ENCODE data around the gene CYP39A1. TPM values are rescaled to one million over a fixed set of nuclear protein-coding genes. Genes with fewer than 3 reads are reported as not detected.

CYP39A1 gene
- total RNA-seq, 1 experiment from 2014 or later: 4.5 TPM

- no peak for DNase-seq (ENCODE audit: low read depth)
These were observed 141.3 kb downstream of the CYP39A1 start for GRCh38 chr6:46511320-46511719.

GRCh38 chr6:46510651-46511050, 142.0 kb downstream of the CYP39A1 start:
- DNase-seq (ENCODE audit: low read depth): peak; percentile 60

DNA sequence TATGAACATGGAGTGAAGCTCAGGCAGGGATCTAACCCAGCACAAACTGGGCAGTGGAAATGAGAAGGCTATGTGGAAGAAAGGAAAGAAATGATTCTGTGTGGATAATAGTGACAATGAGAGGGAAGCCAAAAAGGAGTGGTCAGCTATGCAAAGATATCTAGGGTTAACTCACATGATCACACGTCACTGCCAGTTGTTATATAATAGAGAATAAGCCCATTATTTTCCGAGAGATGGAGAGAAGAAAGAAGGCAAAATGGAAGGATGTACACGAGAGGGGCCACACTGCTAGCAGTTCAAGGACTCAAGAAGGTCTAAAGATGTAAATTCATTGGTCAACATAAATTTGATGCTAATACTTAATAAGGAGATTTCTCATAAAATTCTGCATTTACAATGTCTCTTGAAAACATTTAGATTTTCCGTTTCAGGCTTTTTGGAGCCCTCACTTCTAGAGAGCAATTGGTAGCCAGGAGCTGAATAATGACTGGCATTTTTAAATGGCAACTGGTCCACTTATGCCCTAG, 142.6 kb downstream of the CYP39A1 start:
- no peak for DNase-seq (ENCODE audit: low read depth)

DNA sequence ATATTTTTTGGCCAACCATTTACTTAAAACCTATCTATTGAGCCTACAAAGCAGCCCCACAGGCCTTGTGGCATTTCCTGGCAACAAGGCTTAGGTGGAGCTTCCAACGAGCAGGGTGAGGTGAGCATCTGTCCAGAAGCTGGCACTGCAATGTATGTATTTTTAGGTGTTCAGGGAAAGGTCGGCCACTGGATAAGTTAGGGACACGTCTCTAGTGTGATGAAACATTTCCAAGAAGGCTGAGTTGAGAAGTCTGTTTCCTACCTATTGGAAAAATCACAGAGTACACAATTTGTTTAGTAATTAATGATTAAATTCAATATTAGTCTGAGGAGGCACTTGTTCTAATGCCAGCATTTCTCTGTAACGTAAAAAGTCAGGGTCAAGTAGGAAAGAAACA, 143.6 kb downstream of the CYP39A1 start:
- DNase-seq (ENCODE audit: low read depth): no peak

DNA sequence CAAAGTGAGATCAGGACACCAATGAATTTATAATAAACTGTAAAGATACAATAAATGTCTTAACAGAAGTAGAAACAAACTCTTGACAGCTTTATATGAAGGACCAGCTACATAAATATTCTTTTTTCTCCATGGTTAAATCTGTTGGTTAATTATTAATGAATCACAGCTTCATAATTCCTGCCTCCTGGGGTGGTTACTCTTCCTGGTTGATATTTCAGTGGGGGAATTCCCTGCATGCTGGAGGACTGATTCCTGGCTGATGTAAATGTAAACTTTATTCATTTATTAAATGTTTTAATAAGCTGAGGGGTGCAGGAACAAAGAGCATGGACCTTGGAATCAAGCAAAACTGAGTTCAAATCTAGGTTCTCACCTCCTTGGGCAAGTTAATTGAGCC, 145.2 kb downstream of the CYP39A1 start:
- DNase-seq (ENCODE audit: low read depth): no peak

DNA sequence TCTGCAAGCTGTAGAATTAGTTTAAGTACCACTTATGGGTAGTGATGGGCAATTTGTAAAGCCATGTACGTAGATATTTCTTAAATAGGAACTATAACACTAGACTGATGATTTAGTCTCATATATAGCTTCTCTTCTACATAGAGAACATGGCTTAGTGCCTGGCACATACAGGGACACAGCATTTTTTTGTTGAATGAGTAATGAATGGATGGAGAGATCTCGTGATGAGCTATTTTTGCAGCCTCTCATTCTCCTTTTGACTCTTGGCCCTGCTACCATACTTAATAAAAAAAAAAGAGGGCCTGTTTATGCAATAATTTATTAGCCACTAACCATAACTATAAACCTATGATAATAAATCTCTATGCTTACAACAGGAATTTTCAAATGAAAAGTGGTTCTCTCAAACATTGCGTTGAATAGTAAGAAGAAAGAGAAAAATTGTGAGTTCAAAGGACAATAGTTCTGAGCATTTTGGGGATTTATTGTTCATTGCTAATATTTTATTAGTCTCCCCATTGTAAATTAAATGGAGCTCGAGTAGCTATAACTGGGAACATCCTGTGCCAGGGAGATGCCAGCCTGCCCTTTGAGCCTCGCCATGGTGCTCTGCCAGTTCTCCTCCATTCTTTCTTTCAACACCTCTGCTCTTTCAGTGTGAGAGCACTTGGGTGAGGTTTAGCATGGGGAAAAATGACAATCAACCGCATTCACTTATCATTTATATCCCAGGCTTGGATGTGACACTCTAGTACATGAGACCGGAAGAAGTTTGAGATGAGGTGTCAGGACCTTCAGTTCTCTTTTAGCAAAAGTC, 146.7 kb downstream of the CYP39A1 start:
- no peak for DNase-seq (ENCODE audit: low read depth)

DNA sequence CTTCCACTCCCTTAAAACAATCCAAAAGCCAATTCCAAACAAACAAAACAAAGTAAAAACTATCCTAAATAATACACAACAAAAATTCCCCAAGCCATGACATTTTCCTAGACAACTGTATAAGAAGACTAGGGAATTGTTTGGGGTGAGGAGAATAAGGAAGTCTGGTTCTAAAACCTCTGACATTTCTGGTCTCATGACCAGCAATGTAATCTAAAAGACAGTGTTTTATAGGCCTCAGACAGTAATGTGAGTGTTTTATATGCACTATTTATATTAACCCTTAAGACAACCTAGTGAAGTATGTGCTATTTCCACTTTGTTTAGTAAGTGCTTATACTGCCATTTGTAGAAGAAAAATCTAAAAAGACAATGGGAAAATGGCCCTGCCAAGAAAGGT, 148.4 kb downstream of the CYP39A1 start:
- no peak for DNase-seq (ENCODE audit: low read depth)

DNA sequence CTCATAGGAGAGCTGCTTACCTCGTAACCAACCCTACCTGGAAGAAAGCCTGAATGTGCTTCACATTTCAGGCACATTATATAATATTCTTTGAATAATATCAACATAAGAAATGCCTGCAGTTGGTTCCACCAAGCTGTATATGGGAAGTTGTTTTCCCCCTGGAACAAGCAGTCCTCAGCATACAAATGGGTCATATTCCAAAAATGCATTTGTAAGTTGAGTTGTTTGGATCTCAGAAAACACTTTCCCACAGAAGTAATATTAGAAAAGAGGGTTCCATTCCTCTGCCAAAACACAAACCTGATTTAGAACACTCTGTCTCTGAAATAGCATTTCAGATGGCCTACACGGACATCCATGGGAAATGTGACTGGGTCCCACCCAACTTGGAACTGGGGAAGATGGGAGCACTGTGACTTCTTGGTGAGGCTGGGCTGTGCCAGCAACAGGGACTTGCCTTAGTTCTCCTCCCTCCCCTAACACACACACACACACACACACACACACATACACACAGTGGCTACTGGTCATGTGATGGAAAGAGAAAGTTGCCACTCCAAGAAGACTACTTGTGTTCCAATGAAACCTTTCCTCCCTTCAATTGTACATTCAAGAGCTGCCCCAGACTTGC, 150.0 kb downstream of the CYP39A1 start:
- no peak for DNase-seq (ENCODE audit: low read depth)

- DNase-seq (ENCODE audit: low read depth): peak; percentile 49
These were observed 151.2 kb downstream of the CYP39A1 start for GRCh38 chr6:46501136-46502089.

GRCh38 chr6:46500382-46500781, 152.2 kb downstream of the CYP39A1 start:
- no peak for DNase-seq (ENCODE audit: low read depth)

Other genes with a start within 250 kb of the CYP39A1 start
- 2.3 and 2.7 TPM in 2 replicates for gene RCAN2, start 161.4 kb downstream of the CYP39A1 start, total RNA-seq (2014; rRNA removed; shearing (Covaris generic))
- gene SLC25A27, start 157 bp upstream of the CYP39A1 start, total RNA-seq (2014; rRNA removed; shearing (Covaris generic)): 0.86 and 6.5 TPM in 2 replicates
- gene TDRD6, start 35.1 kb upstream of the CYP39A1 start, total RNA-seq (2014; rRNA removed; shearing (Covaris generic)): 0.02 TPM in 1 of 2 replicates, not detected in the other
- gene PLA2G7, start 82.6 kb upstream of the CYP39A1 start, total RNA-seq (2014; rRNA removed; shearing (Covaris generic)): 0.20 and 0.57 TPM in 2 replicates
- not detected in 2 replicates for gene ANKRD66, start 94.1 kb upstream of the CYP39A1 start, total RNA-seq (2014; rRNA removed; shearing (Covaris generic))
- gene MEP1A, start 140.6 kb upstream of the CYP39A1 start, total RNA-seq (2014; rRNA removed; shearing (Covaris generic)): not detected in 2 replicates

Measured in M059J (cell line).